Measurements from ENCODE around the gene FAM107B. TPM values are rescaled to one million over a fixed set of nuclear protein-coding genes. Genes with fewer than 3 reads are reported as not detected.

The FAM107B gene
- total RNA-seq, 1 donor: 22.7 TPM

DNA sequence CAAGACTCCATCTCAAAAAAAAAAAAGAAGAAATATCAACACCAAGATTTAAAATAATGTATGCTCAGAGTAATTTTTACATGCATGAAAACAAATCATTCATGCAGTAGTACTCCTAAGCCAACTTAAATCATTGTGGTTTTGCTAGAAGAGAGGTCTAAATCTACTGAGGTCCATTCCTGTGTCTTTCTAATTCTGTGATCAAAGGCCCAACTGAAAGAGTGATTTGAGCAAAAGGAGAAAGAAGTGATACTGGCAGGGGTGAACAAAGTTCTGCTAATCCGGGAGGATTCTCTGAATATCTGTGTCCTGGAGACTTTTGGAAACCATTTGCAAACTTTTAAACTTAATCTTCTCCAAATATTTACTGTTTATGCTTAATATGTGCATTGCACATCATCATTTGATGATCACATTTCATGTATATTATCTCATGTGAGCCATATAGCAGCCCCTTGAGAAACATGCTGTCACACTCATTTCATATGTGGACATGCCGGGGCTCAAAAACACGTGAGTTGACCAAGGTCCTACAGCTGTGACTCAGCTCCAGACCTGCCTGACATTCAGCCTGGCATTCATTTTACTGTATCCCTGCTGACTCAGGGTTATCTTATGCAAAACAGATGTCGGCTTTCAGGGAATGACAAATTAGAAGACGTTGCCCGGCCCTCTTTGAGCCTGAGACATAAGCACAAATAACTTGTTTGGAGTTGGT is 76.4 kb downstream of the FAM107B start:
- TF ChIP-seq, protein P1, sequence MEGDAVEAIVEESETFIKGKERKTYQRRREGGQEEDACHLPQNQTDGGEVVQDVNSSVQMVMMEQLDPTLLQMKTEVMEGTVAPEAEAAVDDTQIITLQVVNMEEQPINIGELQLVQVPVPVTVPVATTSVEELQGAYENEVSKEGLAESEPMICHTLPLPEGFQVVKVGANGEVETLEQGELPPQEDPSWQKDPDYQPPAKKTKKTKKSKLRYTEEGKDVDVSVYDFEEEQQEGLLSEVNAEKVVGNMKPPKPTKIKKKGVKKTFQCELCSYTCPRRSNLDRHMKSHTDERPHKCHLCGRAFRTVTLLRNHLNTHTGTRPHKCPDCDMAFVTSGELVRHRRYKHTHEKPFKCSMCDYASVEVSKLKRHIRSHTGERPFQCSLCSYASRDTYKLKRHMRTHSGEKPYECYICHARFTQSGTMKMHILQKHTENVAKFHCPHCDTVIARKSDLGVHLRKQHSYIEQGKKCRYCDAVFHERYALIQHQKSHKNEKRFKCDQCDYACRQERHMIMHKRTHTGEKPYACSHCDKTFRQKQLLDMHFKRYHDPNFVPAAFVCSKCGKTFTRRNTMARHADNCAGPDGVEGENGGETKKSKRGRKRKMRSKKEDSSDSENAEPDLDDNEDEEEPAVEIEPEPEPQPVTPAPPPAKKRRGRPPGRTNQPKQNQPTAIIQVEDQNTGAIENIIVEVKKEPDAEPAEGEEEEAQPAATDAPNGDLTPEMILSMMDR (IDR thresholded peaks at IDR 0.05; ENCODE audit: insufficient read depth, low read length): no peak
- peak; percentile 78 for DNase-seq (ENCODE audit: low read depth)
- no peak overlapping the region for H3K4me3 ChIP-seq (ENCODE audit: low read depth, low read length)

DNA sequence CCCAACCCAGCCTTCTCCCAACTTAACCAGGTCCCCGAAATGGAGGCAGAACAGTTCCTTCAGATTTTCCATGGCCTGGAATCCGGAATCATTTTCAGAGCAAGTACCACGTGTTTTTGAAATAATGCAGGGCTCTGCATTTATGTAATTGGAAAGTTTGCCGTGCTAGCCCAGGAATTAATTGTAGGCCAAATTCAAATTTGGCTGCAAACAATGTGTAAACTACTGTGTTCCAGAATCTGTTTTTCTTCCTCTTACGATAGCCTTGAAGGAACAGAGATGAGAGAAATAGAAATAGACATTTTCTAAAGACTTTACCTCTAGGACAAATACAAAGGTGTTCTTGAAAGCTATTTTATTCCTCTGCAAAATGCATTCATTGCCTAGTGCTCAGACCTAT is 77.4 kb downstream of the FAM107B start:
- no peak for DNase-seq (ENCODE audit: low read depth)
- TF ChIP-seq, protein P1 (IDR thresholded peaks at IDR 0.05; ENCODE audit: insufficient read depth, low read length): no peak
- no peak overlapping the region for H3K4me3 ChIP-seq (ENCODE audit: low read depth, low read length)

DNA sequence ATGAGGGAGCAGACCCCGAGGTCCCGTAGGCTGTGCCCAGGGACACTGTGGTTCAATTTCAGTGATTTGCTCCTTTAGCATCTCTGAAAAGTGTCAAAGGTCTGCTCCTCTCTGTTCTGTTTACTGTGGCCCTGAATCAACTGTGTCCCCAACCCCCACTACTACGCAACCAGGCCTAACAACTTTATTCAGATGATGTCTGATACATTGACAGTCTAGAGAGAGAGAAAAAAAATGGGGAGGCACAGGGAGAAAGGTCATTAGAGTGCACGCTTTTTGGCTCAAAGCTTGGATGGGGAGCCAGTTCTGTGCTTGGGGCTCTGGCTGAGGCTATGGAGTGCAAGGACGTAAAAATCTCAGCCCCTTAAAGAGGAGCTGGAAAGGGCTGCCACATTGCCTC is 77.9 kb downstream of the FAM107B start:
- no peak overlapping the region for H3K4me3 ChIP-seq (ENCODE audit: low read depth, low read length)
- DNase-seq (ENCODE audit: low read depth): no peak
- TF ChIP-seq, protein P1 (IDR thresholded peaks at IDR 0.05; ENCODE audit: insufficient read depth, low read length): no peak

DNA sequence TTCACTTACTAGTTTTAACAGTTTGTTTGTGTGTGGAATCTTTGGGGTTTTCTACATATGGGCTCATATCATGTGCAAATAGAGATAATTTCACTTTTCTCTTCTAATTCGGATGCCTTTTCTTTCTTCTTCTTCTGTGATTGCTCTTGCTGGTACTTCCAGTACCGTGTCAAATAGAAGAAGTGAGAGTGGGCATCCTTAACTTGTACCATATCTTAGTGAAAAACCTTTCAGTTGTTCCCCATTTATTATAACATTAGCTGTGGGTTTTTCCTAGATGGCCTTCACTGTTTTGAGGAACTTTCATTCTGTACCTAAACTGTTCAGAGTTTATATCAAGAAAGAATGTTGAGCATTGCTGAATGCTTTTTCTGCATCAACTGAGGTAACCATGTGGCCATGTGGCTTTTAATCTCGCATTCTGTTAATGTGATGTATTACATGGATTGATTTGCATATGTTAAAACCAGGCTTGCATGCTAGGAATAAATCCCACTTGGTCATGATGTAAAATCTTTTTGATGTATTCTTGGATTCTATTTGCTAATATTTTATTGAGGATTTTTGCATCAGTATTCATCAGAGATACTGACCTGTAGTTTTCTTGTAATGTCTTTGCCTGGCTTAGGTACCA is 78.7 kb downstream of the FAM107B start:
- no peak for DNase-seq (ENCODE audit: low read depth)
- TF ChIP-seq, protein P1 (IDR thresholded peaks at IDR 0.05; ENCODE audit: insufficient read depth, low read length): no peak
- H3K4me3 ChIP-seq (ENCODE audit: low read depth, low read length): no peak overlapping the region

DNA sequence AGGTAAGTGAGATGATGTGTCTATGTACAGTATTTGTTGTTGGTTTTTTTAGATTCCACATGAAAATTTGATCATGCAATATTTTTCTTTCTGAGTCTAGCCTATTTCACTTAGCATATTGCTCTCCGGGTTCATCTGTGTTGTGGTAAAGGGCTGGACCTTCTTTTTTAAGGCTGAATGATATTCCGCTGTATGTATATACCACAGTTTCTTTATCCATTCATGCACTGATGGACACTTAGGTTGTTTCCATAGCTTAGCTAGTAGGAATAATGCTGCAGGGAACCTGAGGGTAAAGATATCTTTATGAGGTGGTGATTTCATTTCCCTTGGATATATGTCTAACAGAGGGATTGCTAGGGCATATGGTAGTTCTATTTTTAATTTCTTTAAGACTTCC is 80.8 kb downstream of the FAM107B start:
- H3K4me3 ChIP-seq (ENCODE audit: low read depth, low read length): no peak overlapping the region
- DNase-seq (ENCODE audit: low read depth): no peak
- TF ChIP-seq, protein P1 (IDR thresholded peaks at IDR 0.05; ENCODE audit: insufficient read depth, low read length): no peak

DNA sequence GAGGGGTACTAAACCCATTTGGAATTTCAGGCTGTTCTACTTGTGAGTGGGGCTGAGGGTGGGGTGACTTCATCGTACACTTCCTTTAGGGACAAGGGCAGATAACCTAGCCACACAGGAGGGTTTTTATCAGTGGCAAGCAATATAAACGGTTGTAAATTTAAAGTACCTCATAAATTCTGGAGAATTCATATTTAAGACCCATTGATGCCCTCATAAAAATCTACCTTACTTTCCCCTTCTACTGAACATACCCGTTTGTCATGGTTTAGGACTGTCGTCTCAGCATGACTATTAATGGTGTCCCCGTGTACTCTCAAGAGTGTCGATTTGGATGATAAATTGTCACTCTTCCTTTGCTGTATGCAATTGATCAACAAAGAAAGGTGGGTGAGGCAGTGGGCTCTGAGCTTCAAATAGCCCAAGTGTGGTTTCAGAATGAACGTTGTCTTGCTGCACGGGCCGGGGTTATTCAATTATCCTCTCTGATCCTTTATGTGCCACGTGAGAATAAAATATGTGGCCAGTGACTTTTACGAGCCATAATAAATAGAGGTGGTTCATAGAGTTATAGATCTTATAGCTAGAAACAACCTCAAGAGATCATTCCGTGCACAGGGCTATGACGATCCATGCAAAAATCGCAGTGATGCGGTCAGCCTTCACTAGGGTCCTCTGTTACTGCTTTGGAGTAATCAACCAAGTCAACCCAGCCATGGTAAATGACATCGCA is 82.2 kb downstream of the FAM107B start:
- TF ChIP-seq, protein P1 (IDR thresholded peaks at IDR 0.05; ENCODE audit: insufficient read depth, low read length): no peak
- H3K4me3 ChIP-seq (ENCODE audit: low read depth, low read length): no peak overlapping the region
- no peak for DNase-seq (ENCODE audit: low read depth)
